ENCODE measurements around the gene STAB2. TPM values are rescaled to one million over a fixed set of nuclear protein-coding genes. Genes with fewer than 3 reads are reported as not detected.

STAB2 gene
- total RNA-seq, 4 donors from 2014 or later, result 0.15 to 0.16 TPM; not detected in 2

GRCh38 chr12:103676893-103677292 lies 89.8 kb downstream of the STAB2 start:
- no peak for DNase-seq (ENCODE audit: low spot score in 2 of 2)
- no peak overlapping the region for H3K4me3 ChIP-seq (ENCODE audit: low read depth, poor library complexity, severe bottlenecking)
- WGBS, 2 donors, result 51 to 63% methylated on average over 3 of the region's 3 CpGs
- intact Hi-C loops (cut with DNase I; ENCODE audit: low total_unique reads), result no loop called here
- TF ChIP-seq POLR2A (IDR thresholded peaks at IDR 0.05) (no peak), CTCF (IDR thresholded peaks at IDR 0.05) (no peak)

GRCh38 chr12:103677341-103677740 lies 90.3 kb downstream of the STAB2 start:
- TF ChIP-seq CTCF (IDR thresholded peaks at IDR 0.05), result no peak
- TF ChIP-seq POLR2A (IDR thresholded peaks at IDR 0.05), result no peak
- 53 to 55% methylated on average over 8 of the region's 8 CpGs for WGBS, 2 donors
- no peak overlapping the region for H3K4me3 ChIP-seq (ENCODE audit: low read depth, poor library complexity, severe bottlenecking)
- intact Hi-C loops (cut with DNase I; ENCODE audit: low total_unique reads), result no loop called here
- DNase-seq (ENCODE audit: low spot score in 2 of 2), result no peak

- TF ChIP-seq CTCF (IDR thresholded peaks at IDR 0.05), result no peak
- no peak for TF ChIP-seq POLR2A (IDR thresholded peaks at IDR 0.05)
- 69 to 80% methylated on average over 2 of the region's 2 CpGs for WGBS, 2 donors
- intact Hi-C loops (cut with DNase I; ENCODE audit: low total_unique reads), result no loop called here
Observed at GRCh38 chr12:103677905-103678304, 90.8 kb downstream of the STAB2 start.

GRCh38 chr12:103679421-103680170 lies 92.5 kb downstream of the STAB2 start:
- TF ChIP-seq CTCF (IDR thresholded peaks at IDR 0.05) (no peak), POLR2A (IDR thresholded peaks at IDR 0.05) (no peak)
- intact Hi-C loops (cut with DNase I; ENCODE audit: low total_unique reads), result no loop called here
- DNase-seq (ENCODE audit: low spot score in 2 of 2), result no peak
- H3K4me3 ChIP-seq (ENCODE audit: low read depth, poor library complexity, severe bottlenecking), result no peak overlapping the region
- 79 to 81% methylated on average over 7 of the region's 7 CpGs for WGBS, 2 donors

More at GRCh38 chr12:103677905-103678304, 90.8 kb downstream of the STAB2 start:
- DNase-seq (ENCODE audit: low spot score in 2 of 2), result no peak
- no peak overlapping the region for H3K4me3 ChIP-seq (ENCODE audit: low read depth, poor library complexity, severe bottlenecking)

- TF ChIP-seq CTCF (IDR thresholded peaks at IDR 0.05), result no peak
- no peak for TF ChIP-seq POLR2A (IDR thresholded peaks at IDR 0.05)
- H3K4me3 ChIP-seq (ENCODE audit: low read depth, poor library complexity, severe bottlenecking), result no peak overlapping the region
- 40 to 52% methylated on average over 7 of the region's 7 CpGs for WGBS, 2 donors
- DNase-seq (ENCODE audit: low spot score in 2 of 2), result no peak
- intact Hi-C loops (cut with DNase I; ENCODE audit: low total_unique reads), result no loop called here
Observed at GRCh38 chr12:103680591-103681141, 93.6 kb downstream of the STAB2 start.

All from lower leg skin (tissue), 4 donors.